ENCODE results near the gene ZNF821.

ZNF821 gene

DNA sequence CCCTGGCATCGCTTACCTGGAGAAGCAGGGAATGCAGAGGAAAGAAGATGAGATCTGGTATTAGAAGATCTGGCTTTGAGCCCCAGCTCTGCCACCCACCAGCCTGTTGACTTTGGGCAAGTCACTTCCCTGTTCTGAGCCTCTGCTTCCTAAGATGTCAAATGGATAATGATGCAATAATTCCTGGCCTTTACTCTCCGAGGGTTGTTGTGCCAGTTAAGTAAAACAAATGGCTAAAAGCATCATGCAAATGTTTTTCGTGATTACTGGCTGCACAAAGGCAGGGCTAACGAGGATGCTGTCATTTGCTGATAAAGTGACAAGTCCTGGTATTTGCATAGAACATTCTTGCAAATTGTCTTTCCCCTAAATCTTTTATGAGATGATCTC lies 1.3 kb upstream of the ZNF821 start:
- TF ChIP-seq, protein P1, sequence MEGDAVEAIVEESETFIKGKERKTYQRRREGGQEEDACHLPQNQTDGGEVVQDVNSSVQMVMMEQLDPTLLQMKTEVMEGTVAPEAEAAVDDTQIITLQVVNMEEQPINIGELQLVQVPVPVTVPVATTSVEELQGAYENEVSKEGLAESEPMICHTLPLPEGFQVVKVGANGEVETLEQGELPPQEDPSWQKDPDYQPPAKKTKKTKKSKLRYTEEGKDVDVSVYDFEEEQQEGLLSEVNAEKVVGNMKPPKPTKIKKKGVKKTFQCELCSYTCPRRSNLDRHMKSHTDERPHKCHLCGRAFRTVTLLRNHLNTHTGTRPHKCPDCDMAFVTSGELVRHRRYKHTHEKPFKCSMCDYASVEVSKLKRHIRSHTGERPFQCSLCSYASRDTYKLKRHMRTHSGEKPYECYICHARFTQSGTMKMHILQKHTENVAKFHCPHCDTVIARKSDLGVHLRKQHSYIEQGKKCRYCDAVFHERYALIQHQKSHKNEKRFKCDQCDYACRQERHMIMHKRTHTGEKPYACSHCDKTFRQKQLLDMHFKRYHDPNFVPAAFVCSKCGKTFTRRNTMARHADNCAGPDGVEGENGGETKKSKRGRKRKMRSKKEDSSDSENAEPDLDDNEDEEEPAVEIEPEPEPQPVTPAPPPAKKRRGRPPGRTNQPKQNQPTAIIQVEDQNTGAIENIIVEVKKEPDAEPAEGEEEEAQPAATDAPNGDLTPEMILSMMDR (IDR thresholded peaks at IDR 0.05): no peak

DNA sequence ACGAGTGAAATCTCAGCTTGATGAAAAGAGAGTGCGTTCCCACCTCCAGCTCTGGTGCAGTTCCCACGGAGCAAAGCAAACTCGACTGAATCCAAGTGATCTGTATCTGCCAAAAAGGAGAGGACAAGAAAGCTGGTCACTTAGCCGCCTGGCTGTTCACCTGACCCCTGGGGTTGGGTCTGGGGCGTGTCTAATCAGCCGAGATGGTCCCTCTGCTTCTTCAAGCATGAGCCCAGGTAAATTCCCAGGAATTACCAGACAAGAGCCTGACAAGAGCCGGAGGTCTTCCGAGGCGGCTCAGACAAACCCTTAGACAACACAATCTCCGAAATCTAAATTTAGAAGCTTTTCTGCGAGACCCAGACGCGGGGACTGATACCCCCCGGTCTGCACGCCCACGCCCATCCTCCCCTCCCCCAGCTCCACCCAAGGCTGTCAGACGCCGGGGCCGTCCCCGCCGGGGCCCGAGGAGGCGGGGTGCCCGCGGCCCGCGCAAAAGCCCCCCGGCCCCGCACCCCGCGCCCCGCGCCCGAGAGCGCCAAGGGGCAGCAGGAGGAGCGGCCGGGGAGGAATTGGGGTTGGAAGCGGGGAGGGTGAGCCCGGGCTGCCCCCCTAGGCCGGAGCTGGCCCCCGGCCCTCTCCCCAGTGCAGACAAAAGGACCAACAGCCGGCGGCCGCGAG lies 674 bp downstream of the ZNF821 start:
- TF ChIP-seq, protein P1 (IDR thresholded peaks at IDR 0.05): peak; percentile 50

DNA sequence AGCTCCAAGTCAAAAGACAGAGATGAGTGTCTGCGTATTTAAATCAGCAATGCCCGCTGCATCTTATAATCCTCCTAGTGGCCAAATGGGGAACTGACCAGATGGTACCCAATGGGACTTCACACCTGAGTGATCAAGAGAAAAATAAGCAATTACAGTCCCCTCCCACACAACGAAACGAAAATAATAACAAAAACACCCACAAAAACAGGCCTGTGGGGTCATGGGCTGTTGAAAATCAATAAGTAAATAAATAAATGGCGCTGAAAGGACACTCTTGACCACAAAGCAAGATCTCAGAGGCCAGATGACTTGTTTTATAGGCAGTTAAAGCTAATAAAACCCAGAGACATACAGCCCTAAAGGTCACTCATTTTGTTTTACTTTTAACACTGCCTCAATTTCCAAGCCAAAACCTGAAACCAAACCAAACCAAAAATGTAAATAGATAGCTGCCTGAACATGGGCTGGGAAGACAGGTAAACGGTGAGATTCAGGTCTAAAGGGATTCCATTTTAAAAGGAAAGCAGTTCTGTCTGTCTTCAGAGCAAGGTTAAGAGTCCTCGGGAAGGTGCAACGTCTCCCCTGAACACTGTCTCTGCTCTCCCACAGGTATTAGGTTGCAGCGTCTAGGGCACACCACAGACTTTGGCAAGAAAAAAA lies 1.3 kb downstream of the ZNF821 start:
- TF ChIP-seq, protein P1 (IDR thresholded peaks at IDR 0.05): peak; percentile 81

DNA sequence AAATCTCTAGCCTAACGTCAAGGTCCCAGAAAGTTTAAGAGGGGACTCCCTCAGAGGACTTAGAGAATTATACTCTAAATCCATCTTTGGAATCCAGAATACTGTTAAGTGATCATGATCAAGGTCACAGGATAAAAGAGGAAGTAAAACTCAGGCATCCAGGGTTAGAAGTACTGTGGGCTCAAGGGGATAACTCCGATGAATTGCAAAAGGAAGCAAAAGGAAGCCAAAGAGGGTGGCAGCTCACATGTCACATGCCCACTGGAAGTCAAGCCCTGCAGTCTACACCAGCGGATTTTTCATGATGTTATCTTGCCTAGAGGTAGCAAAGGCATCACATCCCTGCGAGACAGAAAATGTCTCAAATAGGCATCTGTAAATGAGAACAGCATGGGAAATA lies 3.8 kb downstream of the ZNF821 start:
- TF ChIP-seq, protein P1 (IDR thresholded peaks at IDR 0.05): no peak

DNA sequence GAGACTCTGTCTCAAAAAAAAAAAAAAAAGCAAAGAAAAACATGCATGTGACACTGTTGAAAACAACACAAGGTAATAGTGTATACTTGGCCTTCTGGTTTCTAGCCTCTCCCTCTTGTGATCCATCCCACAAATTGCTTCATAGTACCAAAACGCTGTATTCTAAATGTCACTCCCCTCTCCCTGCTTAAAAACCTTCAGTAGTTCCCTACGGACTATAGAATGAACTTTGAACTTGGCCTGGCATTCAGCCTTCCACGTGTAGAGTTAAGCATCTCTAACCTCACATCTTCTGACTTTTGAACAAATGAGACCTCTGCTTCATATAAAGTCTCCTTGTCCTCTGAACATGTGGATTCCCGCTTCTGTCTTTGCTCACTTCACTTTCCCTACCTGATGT lies 5.1 kb downstream of the ZNF821 start:
- TF ChIP-seq, protein P1 (IDR thresholded peaks at IDR 0.05): no peak

DNA sequence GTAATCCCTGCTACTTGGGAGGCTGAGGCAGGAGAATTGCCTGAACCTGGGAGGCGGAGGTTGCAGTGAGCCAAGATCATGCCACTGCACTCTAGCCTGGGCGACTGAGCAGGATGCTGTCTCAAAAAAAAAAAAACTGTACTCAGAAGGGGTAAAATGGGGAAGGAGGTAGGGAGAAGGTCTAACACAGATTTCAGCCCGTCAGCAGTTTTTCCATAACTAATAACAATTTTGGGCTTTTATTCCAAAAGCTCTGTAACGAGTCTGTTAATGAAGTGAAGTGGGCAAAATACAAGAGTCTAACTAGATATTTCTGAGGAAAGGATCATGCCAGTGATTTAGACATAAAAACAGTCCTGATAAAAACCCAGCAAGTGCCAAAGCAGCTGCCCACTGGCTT lies 10.8 kb downstream of the ZNF821 start:
- TF ChIP-seq, protein P1 (IDR thresholded peaks at IDR 0.05): no peak

DNA sequence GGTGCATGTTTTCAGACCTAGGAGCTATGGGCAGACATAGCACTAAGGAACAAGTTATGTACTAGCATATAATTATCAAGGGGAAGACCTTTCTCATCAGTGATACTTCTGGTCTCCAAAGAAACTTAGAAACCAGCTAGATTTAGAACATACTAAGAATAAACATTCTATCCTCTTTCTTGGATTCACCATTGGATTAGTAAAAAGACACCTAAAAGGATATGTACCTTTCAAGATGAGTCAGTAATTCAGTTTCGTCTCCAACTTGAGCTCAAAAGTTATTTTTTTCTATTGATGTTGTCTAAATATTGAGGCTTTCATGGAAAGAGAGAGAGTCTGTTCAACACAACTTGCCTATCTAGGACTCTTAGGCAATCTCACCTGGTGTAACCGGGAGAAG lies 13.2 kb downstream of the ZNF821 start:
- TF ChIP-seq, protein P1 (IDR thresholded peaks at IDR 0.05): no peak

Measured in LNCAP (cell line).